HepG2 (cell line): ENCODE results near the gene MED9. TPM values are rescaled to one million over a fixed set of nuclear protein-coding genes. Genes with fewer than 3 reads are reported as not detected.

Source experiments
- BRD4 ChIP-seq: sonication (generic); formaldehyde crosslinking; IDR thresholded peaks from 2 replicates; pipeline ENCODE4 v1.4.0; 2020; ENCODE audit warnings: missing genetic modification reagents
- DR1 ChIP-seq: sonication (generic); formaldehyde crosslinking; IDR thresholded peaks from 2 replicates; pipeline ENCODE4 v1.8.0; 2021; ENCODE audit warnings: mild to moderate bottlenecking, missing genetic modification reagents, inconsistent platforms
- FOXC1 ChIP-seq: sonication (generic); formaldehyde crosslinking; IDR thresholded peaks from 2 replicates; pipeline ENCODE4 v1.8.0; 2022; ENCODE audit warnings: mild to moderate bottlenecking, missing genetic modification reagents, borderline replicate concordance
- GLI4 ChIP-seq: sonication (generic); formaldehyde crosslinking; IDR thresholded peaks from 2 replicates; pipeline ENCODE4 v1.5.1; 2020; ENCODE audit warnings: missing genetic modification reagents, mild to moderate bottlenecking, moderate library complexity, borderline replicate concordance
- KLF16 ChIP-seq, 2 experiments: sonication (generic) in 1 of 2; formaldehyde crosslinking in 1 of 2; IDR thresholded peaks; 2 replicates each; pipeline versions ENCODE4 v1.6.1 to v1.8.0; 2016 to 2023; ENCODE audit warnings: missing genetic modification reagents in 2 of 2, missing compliant biosample characterization in 1 of 2
- MIER2 ChIP-seq: IDR thresholded peaks from 2 replicates; pipeline ENCODE4 v1.6.1; 2016; ENCODE audit warnings: missing biosample characterization, missing genetic modification reagents
- PAWR ChIP-seq: sonication (generic); formaldehyde crosslinking; IDR thresholded peaks from 2 replicates; pipeline ENCODE4 v1.4.0; 2020; ENCODE audit warnings: missing genetic modification reagents, mild to moderate bottlenecking, borderline replicate concordance
- RBM22 ChIP-seq: fragments of 200-400 bp; formaldehyde crosslinking; optimal IDR thresholded peaks from 2 replicates; pipeline ENCODE3; 2017; ENCODE audit warnings: mild to moderate bottlenecking, low read length, moderate library complexity
- SMAD1 ChIP-seq: sonication (generic); formaldehyde crosslinking; IDR thresholded peaks from 2 replicates; pipeline ENCODE4 v1.4.0; 2020; ENCODE audit warnings: missing genetic modification reagents, low read depth, mild to moderate bottlenecking, borderline replicate concordance
- TCF12 ChIP-seq, 2 experiments: fragments of 450-650 bp in 1 of 2; sonication (generic) in 1 of 2; formaldehyde crosslinking in 1 of 2; IDR thresholded peaks; 2 replicates each; pipeline versions ENCODE4 v1.6.1 to v1.8.0; 2017 to 2022; ENCODE audit warnings: antibody characterized with exemption in 1 of 2, mild to moderate bottlenecking in 1 of 2, missing genetic modification reagents in 1 of 2, moderate library complexity in 1 of 2
- ZC3H13 ChIP-seq: sonication (generic); formaldehyde crosslinking; IDR thresholded peaks from 2 replicates; pipeline ENCODE4 v1.8.1; 2023; ENCODE audit warnings: mild to moderate bottlenecking, missing genetic modification reagents, moderate library complexity
- ZFP36 ChIP-seq: fragments of 150-350 bp; IDR thresholded peaks from 2 replicates; pipeline ENCODE4 v1.6.1; 2018; ENCODE audit warnings: borderline replicate concordance, low read length, low read depth; ENCODE audit not compliant: partially characterized antibody
- ZFY ChIP-seq: sonication (generic); formaldehyde crosslinking; IDR thresholded peaks from 2 replicates; pipeline ENCODE4 v1.4.0; 2020; ENCODE audit warnings: missing genetic modification reagents
- ZMYM3 ChIP-seq: sonication (generic); formaldehyde crosslinking; IDR thresholded peaks from 2 replicates; pipeline ENCODE4 v1.5.1; 2020; ENCODE audit warnings: mild to moderate bottlenecking, missing genetic modification reagents
- ZNF160 ChIP-seq: sonication (generic); formaldehyde crosslinking; IDR thresholded peaks from 2 replicates; pipeline ENCODE4 v1.8.0; 2022; ENCODE audit warnings: mild to moderate bottlenecking, inconsistent platforms, missing genetic modification reagents
- ZNF354B ChIP-seq: sonication (generic); formaldehyde crosslinking; IDR thresholded peaks from 2 replicates; pipeline ENCODE4 v1.8.0; 2022; ENCODE audit warnings: mild to moderate bottlenecking, missing genetic modification reagents
- ZNF589 ChIP-seq: sonication (generic); formaldehyde crosslinking; conservative IDR thresholded peaks from 2 replicates; pipeline ENCODE4 v1.8.0; 2022; ENCODE audit warnings: mild to moderate bottlenecking, moderate library complexity, missing genetic modification reagents
- ZNF605 ChIP-seq: sonication (generic); formaldehyde crosslinking; IDR thresholded peaks from 2 replicates; pipeline ENCODE4 v1.8.0; 2022; ENCODE audit warnings: mild to moderate bottlenecking, missing genetic modification reagents
- polyA plus RNA-seq, 8 experiments: library from polyadenylated mRNA; depleted of rRNA in 3 of 8; stranded (reverse) in 7 of 8; unstranded in 1 of 8; fragments of >200 nt; fragmentation: Illumina TruSeq in 4 of 8; extraction: Trizol in 4 of 8; gene quantifications; 2 replicates each; pipeline versions ENCODE4 v1.2.1 to v1.2.3, GENCODE V29; 2011 to 2016; ENCODE audit warnings: low read depth in 4 of 8, missing spikeins in 1 of 8, mixed read lengths in 1 of 8; ENCODE audit not compliant: insufficient read depth in 1 of 8
- total RNA-seq, 5 experiments: library from RNA; depleted of rRNA; stranded (reverse); fragments of >200 nt; fragmentation: Illumina TruSeq; extraction: Trizol; gene quantifications; 2 replicates each; pipeline ENCODE4 v1.2.3, GENCODE V29; 2016; ENCODE audit warnings: low read depth in 1 of 5
- TF ChIP-seq, protein P1 (sequence below): sonication (generic); formaldehyde crosslinking; IDR thresholded peaks from 2 replicates; pipeline ENCODE4 v1.4.0; 2020; ENCODE audit warnings: mild to moderate bottlenecking, missing genetic modification reagents
- TF ChIP-seq, protein P2 (sequence below): sonication (generic); formaldehyde crosslinking; IDR thresholded peaks from 2 replicates; pipeline ENCODE4 v1.8.1; 2023; ENCODE audit warnings: missing genetic modification reagents, mild to moderate bottlenecking, borderline replicate concordance
- TF ChIP-seq, protein P3 (sequence below): sonication (generic); formaldehyde crosslinking; IDR thresholded peaks from 2 replicates; pipeline ENCODE4 v1.5.0; 2020; ENCODE audit warnings: missing genetic modification reagents
- TF ChIP-seq, protein P4 (sequence below): sonication (generic); formaldehyde crosslinking; IDR thresholded peaks from 2 replicates; pipeline ENCODE4 v1.4.0; 2020; ENCODE audit warnings: missing genetic modification reagents
- TF ChIP-seq, protein P5 (sequence below): sonication (generic); formaldehyde crosslinking; IDR thresholded peaks from 2 replicates; pipeline ENCODE4 v1.4.0; 2020; ENCODE audit warnings: mild to moderate bottlenecking, missing genetic modification reagents

The MED9 gene
- total and polyA plus RNA-seq, 2 of the 13 experiments (the other 11 are each of a cell fraction or from before 2014, with no cell fraction given) = 11.9 to 15.1 TPM

DNA sequence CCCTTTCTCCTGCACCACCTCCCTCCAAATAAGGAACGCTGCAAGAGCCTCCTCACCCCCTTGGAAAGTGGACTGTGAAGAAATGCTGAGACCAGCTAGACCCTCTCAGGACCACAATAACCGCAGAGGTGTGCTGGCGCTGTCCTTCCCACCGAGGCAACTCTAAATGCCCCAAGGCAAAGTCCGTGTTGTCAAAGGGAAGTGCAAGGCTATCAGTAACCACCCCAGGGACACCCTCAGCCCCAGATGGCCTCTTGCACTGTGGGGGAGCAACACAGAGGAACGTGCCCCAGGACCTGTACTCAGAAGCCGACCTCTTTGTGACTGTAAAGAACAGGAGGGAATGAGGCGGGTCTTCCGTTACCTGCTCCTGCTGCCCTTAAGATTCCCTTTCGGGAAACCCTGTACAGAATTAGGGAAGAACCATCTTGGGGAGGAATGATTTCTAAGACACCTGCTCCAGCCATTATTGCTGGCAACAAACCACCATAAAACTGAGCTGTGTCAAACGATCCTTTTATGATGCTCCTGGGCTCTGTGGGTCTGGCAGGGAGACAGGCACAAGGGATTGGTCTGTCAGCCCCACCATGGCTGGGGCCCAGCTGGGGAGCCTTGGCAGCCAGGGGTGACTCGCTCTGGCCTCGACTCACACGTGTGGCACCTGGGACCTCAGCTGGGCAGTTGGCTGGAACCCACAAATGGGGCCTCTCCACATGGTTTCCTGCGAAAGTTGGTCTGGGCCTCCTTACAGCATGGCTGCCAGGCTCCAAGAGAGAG lies 14.6 kb upstream of the MED9 start (continued):
- TF ChIP-seq, protein P1, sequence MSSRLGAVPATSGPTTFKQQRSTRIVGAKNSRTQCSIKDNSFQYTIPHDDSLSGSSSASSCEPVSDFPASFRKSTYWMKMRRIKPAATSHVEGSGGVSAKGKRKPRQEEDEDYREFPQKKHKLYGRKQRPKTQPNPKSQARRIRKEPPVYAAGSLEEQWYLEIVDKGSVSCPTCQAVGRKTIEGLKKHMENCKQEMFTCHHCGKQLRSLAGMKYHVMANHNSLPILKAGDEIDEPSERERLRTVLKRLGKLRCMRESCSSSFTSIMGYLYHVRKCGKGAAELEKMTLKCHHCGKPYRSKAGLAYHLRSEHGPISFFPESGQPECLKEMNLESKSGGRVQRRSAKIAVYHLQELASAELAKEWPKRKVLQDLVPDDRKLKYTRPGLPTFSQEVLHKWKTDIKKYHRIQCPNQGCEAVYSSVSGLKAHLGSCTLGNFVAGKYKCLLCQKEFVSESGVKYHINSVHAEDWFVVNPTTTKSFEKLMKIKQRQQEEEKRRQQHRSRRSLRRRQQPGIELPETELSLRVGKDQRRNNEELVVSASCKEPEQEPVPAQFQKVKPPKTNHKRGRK (CRISPR knock-in tag) = no peak
- TF ChIP-seq, protein P2, sequence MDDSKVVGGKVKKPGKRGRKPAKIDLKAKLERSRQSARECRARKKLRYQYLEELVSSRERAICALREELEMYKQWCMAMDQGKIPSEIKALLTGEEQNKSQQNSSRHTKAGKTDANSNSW (CRISPR knock-in tag) = no peak
- TF ChIP-seq ZNF354B (CRISPR knock-in tag) (no peak), ZNF605 (CRISPR knock-in tag) (no peak; the same call in 1 of the 2 replicates), DR1 (no peak), SMAD1 (CRISPR knock-in tag) (no peak), ZNF589 (CRISPR knock-in tag) (peak; percentile 53; the same call in 1 of the 2 replicates), PAWR (CRISPR knock-in tag) (no peak), ZFP36 (no peak), ZFY (CRISPR knock-in tag) (no peak), RBM22 (no peak), ZMYM3 (CRISPR knock-in tag) (peak; percentile 80), KLF16 (CRISPR knock-in tag; IDR thresholded peaks at IDR 0.05) (no peak), ZC3H13 (CRISPR knock-in tag) (peak; percentile 85), ZNF160 (peak; percentile 58; the same call in 1 of the 2 replicates), FOXC1 (CRISPR knock-in tag) (no peak; the same call in 1 of the 2 replicates), MIER2 (CRISPR knock-in tag) (peak; percentile 51; the same call in 1 of the 2 replicates), GLI4 (CRISPR knock-in tag) (no peak), BRD4 (no peak), TCF12 (IDR thresholded peaks at IDR 0.05) (no peak), TCF12 (CRISPR knock-in tag; IDR thresholded peaks at IDR 0.05) (peak; percentile 96; the same call in 1 of the 2 replicates)
- TF ChIP-seq, protein P3, sequence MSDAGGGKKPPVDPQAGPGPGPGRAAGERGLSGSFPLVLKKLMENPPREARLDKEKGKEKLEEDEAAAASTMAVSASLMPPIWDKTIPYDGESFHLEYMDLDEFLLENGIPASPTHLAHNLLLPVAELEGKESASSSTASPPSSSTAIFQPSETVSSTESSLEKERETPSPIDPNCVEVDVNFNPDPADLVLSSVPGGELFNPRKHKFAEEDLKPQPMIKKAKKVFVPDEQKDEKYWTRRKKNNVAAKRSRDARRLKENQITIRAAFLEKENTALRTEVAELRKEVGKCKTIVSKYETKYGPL (CRISPR knock-in tag) = no peak
- TF ChIP-seq, protein P4, sequence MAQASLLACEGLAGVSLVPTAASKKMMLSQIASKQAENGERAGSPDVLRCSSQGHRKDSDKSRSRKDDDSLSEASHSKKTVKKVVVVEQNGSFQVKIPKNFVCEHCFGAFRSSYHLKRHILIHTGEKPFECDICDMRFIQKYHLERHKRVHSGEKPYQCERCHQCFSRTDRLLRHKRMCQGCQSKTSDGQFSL (CRISPR knock-in tag) = peak; percentile 93
- TF ChIP-seq, protein P5, sequence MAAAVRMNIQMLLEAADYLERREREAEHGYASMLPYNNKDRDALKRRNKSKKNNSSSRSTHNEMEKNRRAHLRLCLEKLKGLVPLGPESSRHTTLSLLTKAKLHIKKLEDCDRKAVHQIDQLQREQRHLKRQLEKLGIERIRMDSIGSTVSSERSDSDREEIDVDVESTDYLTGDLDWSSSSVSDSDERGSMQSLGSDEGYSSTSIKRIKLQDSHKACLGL (CRISPR knock-in tag) = peak; percentile 66; the same call in 1 of the 2 replicates
